ENCODE measurements around the gene C1orf116.

Gene C1orf116

DNA sequence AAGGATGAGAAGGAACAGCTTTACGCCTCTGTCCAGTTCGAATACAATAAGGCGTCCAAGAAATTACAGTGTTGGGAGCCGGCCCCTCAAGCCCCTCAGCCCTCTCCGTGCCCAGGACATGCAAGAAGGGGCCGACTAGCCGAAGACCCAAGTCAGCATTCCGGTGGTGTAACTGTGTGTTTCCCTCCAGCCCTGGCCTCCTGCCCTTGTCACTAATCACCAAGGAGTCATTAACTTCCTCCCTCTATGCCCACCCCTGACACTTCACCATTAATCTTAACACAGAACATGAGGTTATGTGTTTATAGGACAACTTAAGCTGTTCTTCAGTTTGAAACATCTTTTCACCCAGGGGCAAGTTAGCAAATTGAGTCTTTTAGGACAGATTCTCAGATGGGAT is 39.7 kb upstream of the C1orf116 start:
- WGBS (ENCODE audit: insufficient coverage, insufficient read length) = no CpG with 5 or more reads among the region's 8 CpGs

DNA sequence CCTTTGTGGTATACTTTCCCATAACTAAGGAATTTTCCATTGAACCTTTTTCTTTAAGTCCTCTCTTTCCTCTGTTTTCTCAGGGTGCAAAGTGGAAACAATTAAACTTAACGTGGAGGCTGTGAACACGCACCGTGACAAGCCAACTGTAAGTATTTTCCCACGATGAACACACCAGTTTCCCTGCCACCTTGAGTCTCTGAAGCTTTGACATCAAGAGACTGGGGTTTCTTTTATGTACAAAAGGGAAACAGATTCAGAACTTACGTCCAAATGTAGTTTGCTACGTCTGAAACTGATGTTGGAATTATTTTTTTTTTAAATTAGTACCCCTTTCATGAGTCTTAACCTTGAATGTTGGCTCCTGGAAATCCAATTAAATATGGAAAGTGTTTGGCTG is 38.9 kb upstream of the C1orf116 start:
- no peak for DNase-seq (ENCODE audit: low read depth, low spot score)
- no peaks in the 10 kb centered on the region for H3K4me1 ChIP-seq (ENCODE audit: control insufficient read depth, insufficient read depth, low read length)
- no peaks in the 10 kb centered on the region for H3K9me3 ChIP-seq (ENCODE audit: control insufficient read depth, insufficient read depth, low read length)
- H3K27ac ChIP-seq (ENCODE audit: low read length) = no peak overlapping the region
- H3K27me3 ChIP-seq (ENCODE audit: control insufficient read depth, insufficient read depth, low read length) = no peaks in the 10 kb centered on the region
- H3K36me3 ChIP-seq (ENCODE audit: control insufficient read depth, insufficient read depth, low read length) = peaks cover 3% of the 10 kb centered on the region
- WGBS (ENCODE audit: insufficient coverage, insufficient read length) = no CpG with 5 or more reads among the region's 6 CpGs
- no peak overlapping the region for H3K4me3 ChIP-seq (ENCODE audit: low read length)

More for the DNA sequence above, 39.7 kb upstream of the C1orf116 start:
- Histone ChIP-seq H3K4me1 (ENCODE audit: control insufficient read depth, insufficient read depth, low read length) (no peaks in the 10 kb centered on the region), H3K27ac (ENCODE audit: low read length) (no peak overlapping the region), H3K36me3 (ENCODE audit: control insufficient read depth, insufficient read depth, low read length) (peaks cover 3% of the 10 kb centered on the region), H3K27me3 (ENCODE audit: control insufficient read depth, insufficient read depth, low read length) (no peaks in the 10 kb centered on the region), H3K4me3 (ENCODE audit: low read length) (no peak overlapping the region), H3K9me3 (ENCODE audit: control insufficient read depth, insufficient read depth, low read length) (no peaks in the 10 kb centered on the region)
- no peak for DNase-seq (ENCODE audit: low read depth, low spot score)

- Histone ChIP-seq H3K27ac (ENCODE audit: low read length) (no peak overlapping the region), H3K27me3 (ENCODE audit: control insufficient read depth, insufficient read depth, low read length) (no peaks in the 10 kb centered on the region), H3K4me1 (ENCODE audit: control insufficient read depth, insufficient read depth, low read length) (no peaks in the 10 kb centered on the region), H3K36me3 (ENCODE audit: control insufficient read depth, insufficient read depth, low read length) (peaks cover 3% of the 10 kb centered on the region), H3K9me3 (ENCODE audit: control insufficient read depth, insufficient read depth, low read length) (no peaks in the 10 kb centered on the region), H3K4me3 (ENCODE audit: low read length) (no peak overlapping the region)
- DNase-seq (ENCODE audit: low read depth, low spot score) = no peak
- WGBS (ENCODE audit: insufficient coverage, insufficient read length) = no CpG with 5 or more reads among the region's 4 CpGs
Measured at GRCh38 chr1:207070811-207071210, 38.3 kb upstream of the C1orf116 start.

DNA sequence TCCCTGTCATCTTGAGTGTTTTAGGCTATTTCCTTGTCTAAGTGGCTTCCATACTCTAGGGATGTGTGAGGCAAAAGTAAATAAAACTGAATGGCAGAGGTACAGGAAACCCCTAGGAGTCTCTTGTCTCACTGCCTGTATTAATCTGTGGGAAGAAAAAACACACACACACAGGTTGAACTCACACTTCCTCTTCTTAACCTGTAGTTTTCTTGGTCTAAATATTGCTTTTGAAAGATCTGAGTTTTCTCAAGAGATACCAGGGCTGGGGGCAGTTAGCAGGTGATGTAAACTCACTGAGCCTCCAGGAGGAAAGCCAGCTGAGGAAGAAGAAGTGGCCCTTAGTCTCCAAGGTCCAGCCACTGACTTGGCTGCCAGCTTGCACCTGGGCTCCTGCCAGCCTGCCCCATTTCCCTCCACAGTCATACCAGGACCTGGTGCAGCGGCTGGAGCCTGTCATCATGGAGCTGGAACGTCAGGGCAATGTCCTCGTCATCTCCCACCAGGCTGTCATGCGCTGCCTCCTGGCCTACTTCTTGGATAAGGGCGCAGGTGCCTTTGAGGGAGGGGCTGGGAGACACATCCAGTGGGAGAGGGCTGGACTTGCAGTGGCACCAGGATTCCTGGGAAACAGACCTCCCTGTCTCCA is 37.4 kb upstream of the C1orf116 start:
- Histone ChIP-seq H3K4me3 (ENCODE audit: low read length) (no peak overlapping the region), H3K9me3 (ENCODE audit: control insufficient read depth, insufficient read depth, low read length) (no peaks in the 10 kb centered on the region), H3K27ac (ENCODE audit: low read length) (no peak overlapping the region), H3K4me1 (ENCODE audit: control insufficient read depth, insufficient read depth, low read length) (no peaks in the 10 kb centered on the region), H3K27me3 (ENCODE audit: control insufficient read depth, insufficient read depth, low read length) (no peaks in the 10 kb centered on the region), H3K36me3 (ENCODE audit: control insufficient read depth, insufficient read depth, low read length) (peaks cover 3% of the 10 kb centered on the region)
- WGBS (ENCODE audit: insufficient coverage, insufficient read length) = no CpG with 5 or more reads among the region's 5 CpGs
- DNase-seq (ENCODE audit: low read depth, low spot score) = no peak

GRCh38 chr1:207069061-207069460 is 36.5 kb upstream of the C1orf116 start:
- no peak for DNase-seq (ENCODE audit: low read depth, low spot score)
- Histone ChIP-seq H3K9me3 (ENCODE audit: control insufficient read depth, insufficient read depth, low read length) (no peaks in the 10 kb centered on the region), H3K4me3 (ENCODE audit: low read length) (no peak overlapping the region), H3K27ac (ENCODE audit: low read length) (no peak overlapping the region), H3K27me3 (ENCODE audit: control insufficient read depth, insufficient read depth, low read length) (no peaks in the 10 kb centered on the region), H3K36me3 (ENCODE audit: control insufficient read depth, insufficient read depth, low read length) (peaks cover 3% of the 10 kb centered on the region), H3K4me1 (ENCODE audit: control insufficient read depth, insufficient read depth, low read length) (no peaks in the 10 kb centered on the region)
- no CpG with 5 or more reads among the region's 3 CpGs for WGBS (ENCODE audit: insufficient coverage, insufficient read length)

- H3K4me3 ChIP-seq (ENCODE audit: low read length) = no peak overlapping the region
- no peaks in the 10 kb centered on the region for H3K9me3 ChIP-seq (ENCODE audit: control insufficient read depth, insufficient read depth, low read length)
- no peak overlapping the region for H3K27ac ChIP-seq (ENCODE audit: low read length)
- H3K36me3 ChIP-seq (ENCODE audit: control insufficient read depth, insufficient read depth, low read length) = peaks cover 9% of the 10 kb centered on the region
- H3K4me1 ChIP-seq (ENCODE audit: control insufficient read depth, insufficient read depth, low read length) = no peaks in the 10 kb centered on the region
- H3K27me3 ChIP-seq (ENCODE audit: control insufficient read depth, insufficient read depth, low read length) = no peaks in the 10 kb centered on the region
- WGBS (ENCODE audit: insufficient coverage, insufficient read length) = no CpG with 5 or more reads among the region's 5 CpGs
- DNase-seq (ENCODE audit: low read depth, low spot score) = no peak
Measured at GRCh38 chr1:207067665-207068064, 35.1 kb upstream of the C1orf116 start.

DNA sequence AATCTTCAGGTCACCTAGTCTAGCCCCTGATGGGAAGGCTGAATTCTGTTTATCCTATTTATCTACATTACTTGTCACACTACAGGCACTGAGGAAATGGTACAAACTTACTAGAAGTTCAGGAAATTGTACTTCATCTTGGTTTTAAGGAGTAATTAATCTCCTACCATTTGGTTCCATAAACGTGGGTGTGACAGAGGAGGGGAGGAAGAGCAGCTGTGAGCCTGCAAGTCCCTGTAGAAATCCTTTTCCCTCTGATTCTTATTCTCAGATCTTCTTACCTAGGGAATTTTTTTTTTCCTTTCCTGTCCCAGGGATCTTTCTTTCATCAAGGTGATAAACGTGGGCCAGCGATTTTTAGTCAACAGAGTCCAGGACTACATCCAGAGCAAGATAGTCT is 34.6 kb upstream of the C1orf116 start:
- H3K4me1 ChIP-seq (ENCODE audit: control insufficient read depth, insufficient read depth, low read length) = no peaks in the 10 kb centered on the region
- H3K27ac ChIP-seq (ENCODE audit: low read length) = no peak overlapping the region
- no peak overlapping the region for H3K4me3 ChIP-seq (ENCODE audit: low read length)
- WGBS (ENCODE audit: insufficient coverage, insufficient read length) = no CpG with 5 or more reads among the region's 3 CpGs
- H3K9me3 ChIP-seq (ENCODE audit: control insufficient read depth, insufficient read depth, low read length) = no peaks in the 10 kb centered on the region
- no peak for DNase-seq (ENCODE audit: low read depth, low spot score)
- no peaks in the 10 kb centered on the region for H3K27me3 ChIP-seq (ENCODE audit: control insufficient read depth, insufficient read depth, low read length)
- peaks cover 9% of the 10 kb centered on the region for H3K36me3 ChIP-seq (ENCODE audit: control insufficient read depth, insufficient read depth, low read length)

- no peak for DNase-seq (ENCODE audit: low read depth, low spot score)
- no peaks in the 10 kb centered on the region for H3K4me1 ChIP-seq (ENCODE audit: control insufficient read depth, insufficient read depth, low read length)
- no CpG with 5 or more reads among the region's 8 CpGs for WGBS (ENCODE audit: insufficient coverage, insufficient read length)
- no peaks in the 10 kb centered on the region for H3K27me3 ChIP-seq (ENCODE audit: control insufficient read depth, insufficient read depth, low read length)
- no peak overlapping the region for H3K4me3 ChIP-seq (ENCODE audit: low read length)
- no peak overlapping the region for H3K27ac ChIP-seq (ENCODE audit: low read length)
- no peaks in the 10 kb centered on the region for H3K9me3 ChIP-seq (ENCODE audit: control insufficient read depth, insufficient read depth, low read length)
- H3K36me3 ChIP-seq (ENCODE audit: control insufficient read depth, insufficient read depth, low read length) = peaks cover 11% of the 10 kb centered on the region; the same call in 1 of the 2 replicates
Measured at GRCh38 chr1:207064561-207064960, 32.0 kb upstream of the C1orf116 start.

DNA sequence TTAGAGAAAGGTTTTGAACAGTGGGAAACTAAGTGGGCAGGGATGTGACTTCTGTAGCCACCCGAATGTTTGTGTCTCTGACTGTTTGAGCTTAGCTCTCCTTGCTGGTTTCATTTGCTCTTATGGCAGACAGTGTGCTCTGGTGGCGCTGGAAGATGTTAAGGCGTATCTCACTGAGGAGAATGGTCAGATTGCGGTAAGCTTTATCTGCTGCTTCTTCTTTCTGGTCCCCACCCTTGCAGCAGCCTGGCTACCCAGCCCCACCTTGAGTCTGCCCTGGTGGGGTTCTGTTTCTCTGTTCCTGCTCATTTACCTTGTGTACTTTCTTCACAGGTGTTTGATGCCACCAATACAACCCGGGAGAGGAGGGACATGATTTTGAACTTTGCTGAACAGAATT is 30.5 kb upstream of the C1orf116 start:
- Histone ChIP-seq H3K4me3 (ENCODE audit: low read length) (no peak overlapping the region), H3K9me3 (ENCODE audit: control insufficient read depth, insufficient read depth, low read length) (no peaks in the 10 kb centered on the region), H3K36me3 (ENCODE audit: control insufficient read depth, insufficient read depth, low read length) (peaks cover 7% of the 10 kb centered on the region; the same call in 1 of the 2 replicates), H3K27me3 (ENCODE audit: control insufficient read depth, insufficient read depth, low read length) (no peaks in the 10 kb centered on the region), H3K4me1 (ENCODE audit: control insufficient read depth, insufficient read depth, low read length) (peaks cover 2% of the 10 kb centered on the region; the same call in 1 of the 2 replicates), H3K27ac (ENCODE audit: low read length) (no peak overlapping the region)
- no CpG with 5 or more reads among the region's 5 CpGs for WGBS (ENCODE audit: insufficient coverage, insufficient read length)
- no peak for DNase-seq (ENCODE audit: low read depth, low spot score)

- no peaks in the 10 kb centered on the region for H3K27me3 ChIP-seq (ENCODE audit: control insufficient read depth, insufficient read depth, low read length)
- no CpG with 5 or more reads among the region's 1 CpG for WGBS (ENCODE audit: insufficient coverage, insufficient read length)
Measured at GRCh38 chr1:207062058-207062457, 29.5 kb upstream of the C1orf116 start.

GRCh38 chr1:207060596-207060995 is 28.0 kb upstream of the C1orf116 start:
- Histone ChIP-seq H3K9me3 (ENCODE audit: control insufficient read depth, insufficient read depth, low read length) (no peaks in the 10 kb centered on the region), H3K36me3 (ENCODE audit: control insufficient read depth, insufficient read depth, low read length) (peaks cover 7% of the 10 kb centered on the region; the same call in 1 of the 2 replicates), H3K27ac (ENCODE audit: low read length) (no peak overlapping the region), H3K27me3 (ENCODE audit: control insufficient read depth, insufficient read depth, low read length) (no peaks in the 10 kb centered on the region), H3K4me3 (ENCODE audit: low read length) (no peak overlapping the region), H3K4me1 (ENCODE audit: control insufficient read depth, insufficient read depth, low read length) (peaks cover 2% of the 10 kb centered on the region; the same call in 1 of the 2 replicates)
- DNase-seq (ENCODE audit: low read depth, low spot score) = no peak
- WGBS (ENCODE audit: insufficient coverage, insufficient read length) = no CpG with 5 or more reads among the region's 3 CpGs

More at GRCh38 chr1:207062058-207062457, 29.5 kb upstream of the C1orf116 start:
- no peak overlapping the region for H3K4me3 ChIP-seq (ENCODE audit: low read length)
- DNase-seq (ENCODE audit: low read depth, low spot score) = no peak
- peaks cover 7% of the 10 kb centered on the region; the same call in 1 of the 2 replicates for H3K36me3 ChIP-seq (ENCODE audit: control insufficient read depth, insufficient read depth, low read length)
- H3K4me1 ChIP-seq (ENCODE audit: control insufficient read depth, insufficient read depth, low read length) = peaks cover 2% of the 10 kb centered on the region; the same call in 1 of the 2 replicates
- H3K9me3 ChIP-seq (ENCODE audit: control insufficient read depth, insufficient read depth, low read length) = no peaks in the 10 kb centered on the region
- no peak overlapping the region for H3K27ac ChIP-seq (ENCODE audit: low read length)
